ENCODE measurements around the gene LAMA5. TPM values are rescaled to one million over a fixed set of nuclear protein-coding genes. Genes with fewer than 3 reads are reported as not detected.

The LAMA5 gene
- total and polyA plus RNA-seq, 2 of the 8 experiments (the other 6 are each of a cell fraction or from before 2014, with no cell fraction given): 34.4 to 225 TPM

DNA sequence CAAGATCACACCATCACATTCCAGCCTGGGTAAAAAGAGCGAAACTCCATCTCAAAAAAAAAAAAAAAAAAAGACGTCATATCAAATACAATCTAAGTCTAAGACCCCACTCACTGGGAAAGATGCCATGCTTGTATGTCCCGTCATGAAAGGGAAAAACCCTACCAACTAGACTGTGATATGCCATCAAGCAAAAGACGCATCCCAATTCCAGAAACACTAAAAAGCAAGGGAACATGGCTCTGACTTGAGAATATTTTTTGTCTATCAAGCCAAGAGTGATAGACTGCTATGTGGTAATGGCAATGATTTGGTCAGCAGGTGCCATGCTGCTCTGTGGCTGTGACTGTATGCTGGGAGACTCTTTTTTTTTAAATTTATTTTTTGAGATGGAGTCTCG is 23.0 kb downstream of the LAMA5 start:
- H3K9me3 ChIP-seq (ENCODE audit: insufficient read depth in 2 of 2, low read depth in 1 of 2, low read length in 1 of 2): no peaks in the 10 kb centered on the region; a peak in 1 of 4 replicates

More for the DNA sequence above, 23.0 kb downstream of the LAMA5 start:
- ChIA-PET POLR2A (ENCODE audit: partially characterized antibody) (interaction anchor here (1.3 to 12.3 kb wide), 9 partner anchors 14 to 37 kb away, joined by 3 to 95 read pairs (median 5); no protein-coding TSS in a partner anchor), CTCF (ENCODE audit: partially characterized antibody) (interaction anchor here (1.4 to 3.6 kb wide), 7 partner anchors 13 to 47 kb away, joined by 4 to 17 read pairs (median 5); no protein-coding TSS in a partner anchor)
- H3K79me1 ChIP-seq (ENCODE audit: low read depth, low read length): no peaks in the 10 kb centered on the region; the same call in 1 of the 2 replicates
- no peak overlapping the region for H2BK20ac ChIP-seq (ENCODE audit: low read length)
- H2AFZ ChIP-seq (ENCODE audit: low read length): no peak overlapping the region
- peaks cover 24 to 64% (median 51%) of the 10 kb centered on the region in 4 experiments; a peak in 7 of 8 replicates for H3K36me3 ChIP-seq (ENCODE audit: control insufficient read depth in 2 of 4, insufficient read depth in 4 of 4, low read length in 3 of 4)
- DNase-seq (ENCODE audit: low read depth in 1 of 2, low spot score in 2 of 2) (no peak), FAIRE-seq (no peak)
- H3K4me3 ChIP-seq (ENCODE audit: extremely low read depth in 1 of 4, insufficient read depth in 2 of 4, low read depth in 3 of 4, low read length in 4 of 4): no peak overlapping the region
- no peak overlapping the region for H2BK15ac ChIP-seq (ENCODE audit: low read length)
- H2BK5ac ChIP-seq (ENCODE audit: low read depth, low read length): no peak overlapping the region
- H4K5ac ChIP-seq (ENCODE audit: insufficient read length, low read depth, low read length): no peak overlapping the region
- no peak overlapping the region for H3K14ac ChIP-seq (ENCODE audit: insufficient read length)
- H4K20me1 ChIP-seq (replicated peaks in 1 of 2; ENCODE audit: control insufficient read depth in 1 of 2, insufficient read depth in 2 of 2, low read length in 2 of 2): peaks cover 0 to 10% of the 10 kb centered on the region in 2 experiments
- H2BK120ac ChIP-seq (replicated peaks; ENCODE audit: low read depth, low read length): no peak overlapping the region
- H4K8ac ChIP-seq (ENCODE audit: extremely low read depth, insufficient read depth, low read length): no peak overlapping the region
- no peak overlapping the region for H3K27ac ChIP-seq (ENCODE audit: low read depth, low read length)
- no peak overlapping the region for H2BK12ac ChIP-seq (ENCODE audit: low read depth, low read length)
- H3K23me2 ChIP-seq (ENCODE audit: low read depth, low read length): no peaks in the 10 kb centered on the region
- H3K23ac ChIP-seq (ENCODE audit: insufficient read length): no peak overlapping the region
- no peak overlapping the region for H3K4me2 ChIP-seq (ENCODE audit: insufficient read depth in 1 of 2, low read depth in 2 of 2, low read length in 2 of 2)
- H3K27me3 ChIP-seq (replicated peaks in 1 of 4; ENCODE audit: control insufficient read depth in 3 of 4, extremely low read depth in 1 of 4, insufficient read depth in 3 of 4, low read length in 3 of 4): no peaks in the 10 kb centered on the region
- no peak overlapping the region for H3K18ac ChIP-seq (ENCODE audit: extremely low read depth, low read length)
- no peaks in the 10 kb centered on the region for H3K79me2 ChIP-seq (ENCODE audit: control insufficient read depth in 1 of 2, insufficient read depth in 2 of 2, low read length in 2 of 2)
- no peak overlapping the region for H3K4ac ChIP-seq (replicated peaks; ENCODE audit: insufficient read length, low read depth, low read length)
- no peak overlapping the region for H4K91ac ChIP-seq (replicated peaks; ENCODE audit: insufficient read length, low read length)
- no peaks in the 10 kb centered on the region for H3K4me1 ChIP-seq (replicated peaks in 1 of 4; ENCODE audit: control insufficient read depth in 3 of 4, insufficient read depth in 4 of 4, low read length in 3 of 4)
- H3K9ac ChIP-seq (replicated peaks in 1 of 4; ENCODE audit: extremely low read depth in 1 of 4, low read depth in 3 of 4, low read length in 3 of 4): no peak overlapping the region
- 95% methylated on average over 5 of the region's 5 CpGs; no CpG with 5 or more reads in 1 of the 2 experiments for WGBS, 2 experiments (ENCODE audit: extremely low coverage in 1 of 2, insufficient coverage in 1 of 2, insufficient read length in 1 of 2, insufficient replicate concordance in 2 of 2, low coverage in 1 of 2, low lambda C conversion rate in 2 of 2, missing lambda C conversion rate in 1 of 2)
- TF ChIP-seq, protein P1, sequence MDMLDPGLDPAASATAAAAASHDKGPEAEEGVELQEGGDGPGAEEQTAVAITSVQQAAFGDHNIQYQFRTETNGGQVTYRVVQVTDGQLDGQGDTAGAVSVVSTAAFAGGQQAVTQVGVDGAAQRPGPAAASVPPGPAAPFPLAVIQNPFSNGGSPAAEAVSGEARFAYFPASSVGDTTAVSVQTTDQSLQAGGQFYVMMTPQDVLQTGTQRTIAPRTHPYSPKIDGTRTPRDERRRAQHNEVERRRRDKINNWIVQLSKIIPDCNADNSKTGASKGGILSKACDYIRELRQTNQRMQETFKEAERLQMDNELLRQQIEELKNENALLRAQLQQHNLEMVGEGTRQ (IDR thresholded peaks at IDR 0.05; ENCODE audit: low read length): no peak
- TF ChIP-seq JUN (IDR thresholded peaks at IDR 0.05; ENCODE audit: low read depth, low read length) (no peak), CREB1 (IDR thresholded peaks at IDR 0.05) (no peak), PHF8 (conservative IDR thresholded peaks at IDR 0.05; ENCODE audit: low read depth, low read length) (no peak), NANOG (IDR thresholded peaks at IDR 0.05; ENCODE audit: insufficient read depth, low read depth, low read length, poor library complexity, severe bottlenecking) (no peak), TAF1 (IDR thresholded peaks at IDR 0.05; ENCODE audit: low read depth, low read length) (no peak), RAD21 (IDR thresholded peaks at IDR 0.05 in 1 of 2, conservative IDR thresholded peaks at IDR 0.05 in 1 of 2; ENCODE audit: low read depth in 2 of 2, low read length in 2 of 2) (no peak), RBBP5 (IDR thresholded peaks at IDR 0.05; ENCODE audit: borderline replicate concordance, low read depth, low read length) (no peak), BACH1 (IDR thresholded peaks at IDR 0.05; ENCODE audit: low read length) (no peak), POU5F1 (IDR thresholded peaks at IDR 0.05; ENCODE audit: low read depth, low read length) (no peak), TCF12 (IDR thresholded peaks at IDR 0.05; ENCODE audit: low read depth, low read length) (no peak), KDM5A (IDR thresholded peaks at IDR 0.05; ENCODE audit: low read length) (no peak), BRCA1 (IDR thresholded peaks at IDR 0.05; ENCODE audit: low read depth, low read length) (no peak), SRF (IDR thresholded peaks at IDR 0.05; ENCODE audit: low read depth, low read length) (no peak)
- no peak overlapping the region for H3K56ac ChIP-seq (replicated peaks; ENCODE audit: insufficient read length, low read depth, low read length)
- H2AK5ac ChIP-seq (ENCODE audit: low read depth, low read length): no peak overlapping the region

Measured in H1 (cell line).